Activated CD4-positive, CD25-positive, alpha-beta regulatory T cell (primary cell): ENCODE data around the gene TTC31.

ENCODE experiments used
- DNase-seq, 4 experiments: peaks; one replicate each; lab custom pipeline; 2025; lab: John Stamatoyannopoulos, UW

Gene TTC31

DNA sequence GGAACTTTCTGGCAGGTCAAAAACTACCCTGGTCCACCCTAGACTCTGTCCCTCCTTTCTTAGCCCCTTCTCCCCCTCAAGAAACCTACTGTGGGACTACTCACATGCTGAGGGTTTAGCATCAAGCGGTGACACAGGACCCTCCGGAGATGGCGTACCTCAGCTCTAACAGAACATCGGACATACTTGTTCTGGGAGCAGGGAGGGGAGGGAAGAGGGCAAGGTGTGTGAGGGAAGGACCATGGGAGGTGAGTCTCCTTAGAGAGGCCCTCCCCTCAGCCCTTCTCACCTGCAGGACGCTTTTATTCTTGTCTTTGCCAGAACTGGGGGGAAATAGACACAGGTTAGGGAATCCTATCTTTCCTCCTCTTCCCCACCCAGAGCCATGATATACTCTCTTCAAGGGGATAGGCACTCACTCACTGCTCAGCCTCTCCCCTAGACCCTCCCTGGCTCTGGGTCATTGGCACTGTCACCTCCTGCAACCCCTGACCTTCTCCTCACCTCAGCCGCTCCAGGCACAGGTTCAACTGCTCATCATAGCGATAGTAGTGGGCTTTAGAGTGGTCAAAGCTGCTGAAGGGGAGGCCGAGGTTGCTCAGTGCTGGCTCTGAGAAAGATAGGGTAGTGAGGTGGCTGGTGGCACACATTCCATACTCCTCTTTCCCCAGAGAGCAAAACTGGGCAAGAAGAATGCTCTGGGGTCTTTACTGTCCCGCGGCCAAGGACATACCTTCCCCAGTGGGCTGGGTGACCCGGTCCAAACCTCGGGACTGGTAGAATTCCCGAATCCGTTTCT, 22.8 kb downstream of the TTC31 start:
- no peak for DNase-seq

DNA sequence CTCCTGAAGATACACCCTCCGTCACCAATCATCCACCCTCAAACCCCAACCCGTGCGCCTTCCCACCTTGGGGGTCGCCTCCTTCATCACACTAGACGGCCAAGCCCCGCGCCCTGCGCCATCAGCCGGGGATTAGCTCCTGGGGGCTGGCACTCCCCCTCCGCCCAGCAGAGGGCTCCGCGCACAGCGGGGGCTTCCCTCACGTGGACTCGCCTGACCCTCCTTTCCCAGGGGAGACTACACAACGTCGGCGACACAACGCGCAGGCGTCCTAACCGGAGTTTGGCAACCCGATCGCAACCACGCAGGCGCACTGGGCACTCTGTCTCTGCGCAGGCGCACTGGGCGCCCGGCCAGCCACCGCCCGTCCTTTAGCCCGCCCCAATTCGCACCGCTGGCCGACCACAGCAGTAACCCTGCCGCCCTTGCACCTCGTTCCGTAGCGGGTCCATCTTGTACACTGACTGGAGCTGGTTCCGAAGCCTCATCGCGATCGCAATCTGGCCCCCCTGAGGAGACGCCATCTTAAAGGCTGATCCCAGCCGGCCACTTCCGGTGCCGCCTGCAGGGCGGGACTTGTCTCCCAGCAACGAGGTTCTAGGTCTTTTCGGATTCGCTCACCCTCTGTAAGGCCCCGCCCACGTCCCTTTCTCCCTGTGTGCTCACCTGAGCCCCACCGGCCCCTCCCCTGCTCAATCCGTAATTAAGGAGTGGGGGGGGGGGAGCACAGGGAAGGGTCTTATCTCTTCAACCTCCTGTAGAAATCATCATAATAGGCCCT, 24.5 kb downstream of the TTC31 start, which contains the start of gene PCGF1:
Gene PCGF1, minus strand, starts transcription at position 551 of the 781 bp plus-strand sequence. Its CDS starts 27 bp downstream, at position 524.
- DNase-seq, result peak; percentile 94 to 97 (median 97)

DNA sequence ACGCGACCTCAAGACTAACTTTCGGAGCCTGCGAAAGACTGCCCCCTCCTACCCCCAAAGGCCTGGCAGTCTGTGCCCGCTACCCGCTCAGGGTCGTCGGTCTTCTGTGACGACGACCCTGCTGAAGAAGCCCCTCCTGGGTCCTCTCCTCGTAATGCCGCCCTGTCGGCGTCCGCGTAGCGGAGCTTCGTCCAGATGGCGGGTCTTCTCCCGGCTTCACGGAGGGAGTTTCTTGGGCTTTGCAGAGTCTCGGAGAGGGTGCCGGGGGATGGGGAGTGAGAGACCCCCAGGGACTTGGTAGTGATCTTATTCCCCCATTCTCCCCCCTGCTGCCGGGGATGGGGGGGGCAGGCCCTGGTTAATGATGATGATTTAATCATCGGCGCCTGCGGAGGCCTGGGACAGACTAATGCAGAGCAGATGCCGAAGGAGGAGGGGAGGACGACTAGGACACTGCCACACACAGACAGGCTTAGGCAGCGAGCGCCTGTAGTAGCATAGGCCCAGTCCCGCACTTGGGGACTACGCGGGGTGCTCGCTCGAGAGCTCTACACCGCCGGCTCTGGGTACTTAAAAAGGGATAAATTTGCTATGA, 25.1 kb downstream of the TTC31 start:
- peak in 1 of 4 experiments; percentile 10 for DNase-seq

DNA sequence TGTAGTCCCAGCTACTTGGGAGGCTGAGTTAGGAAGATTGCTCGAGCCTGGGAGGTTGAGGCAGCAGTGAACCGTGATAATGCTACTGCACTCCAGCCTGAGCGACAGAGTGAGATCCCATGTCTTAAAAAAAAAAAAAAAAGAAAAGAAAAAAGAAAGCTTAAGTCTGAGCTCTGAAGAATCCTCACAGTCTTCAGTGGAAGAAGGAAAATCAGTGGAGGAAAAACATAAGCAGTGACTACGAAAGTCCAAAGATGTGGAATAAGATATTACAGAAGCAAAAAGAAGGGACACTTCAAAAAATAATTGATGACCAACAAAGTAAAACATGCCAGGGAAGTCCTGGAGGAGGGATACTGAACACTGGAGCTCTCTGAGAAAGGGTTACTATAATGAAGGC, 27.4 kb downstream of the TTC31 start:
- DNase-seq, result no peak

DNA sequence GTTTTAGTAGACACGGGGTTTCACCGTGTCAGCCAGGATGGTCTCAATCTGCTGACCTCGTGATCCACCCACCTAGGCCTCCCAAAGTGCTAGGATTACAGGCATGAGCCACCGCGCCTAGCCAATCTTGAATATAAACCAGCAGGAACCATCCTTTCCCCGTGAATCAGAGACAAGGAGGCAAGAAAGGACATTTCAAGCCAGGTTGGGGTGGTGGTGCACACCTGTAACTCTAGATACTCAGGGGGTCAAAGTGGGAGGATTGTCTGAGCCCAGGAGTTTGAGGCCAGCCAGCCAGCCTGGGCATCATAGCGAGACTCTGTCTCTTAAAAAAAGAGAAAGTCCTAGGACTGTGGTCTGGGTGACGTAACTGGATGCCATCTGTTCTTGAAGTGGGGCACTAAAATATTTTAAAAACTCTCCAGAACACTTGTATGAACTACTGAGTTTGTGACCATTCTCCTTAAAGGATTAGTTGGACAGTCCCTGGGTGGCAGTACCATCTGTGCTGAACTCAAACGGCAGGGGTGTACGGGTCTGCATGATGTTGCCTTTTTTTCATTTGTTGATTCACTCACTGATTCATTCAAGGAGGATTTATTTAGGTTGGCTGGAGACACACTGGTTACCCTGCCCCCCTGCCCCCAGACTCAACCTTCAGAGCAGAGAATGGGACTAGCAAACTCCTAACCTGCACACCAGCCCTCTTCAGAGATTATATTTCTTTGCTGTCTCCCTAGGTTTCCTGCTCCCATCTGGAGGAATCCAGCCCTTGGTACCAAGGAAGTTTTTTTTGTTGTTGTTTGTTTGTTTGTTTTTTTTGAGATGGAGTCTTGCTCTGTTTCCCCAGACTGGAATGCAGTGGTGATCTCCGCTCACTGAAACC, 28.5 kb downstream of the TTC31 start:
- no peak for DNase-seq

DNA sequence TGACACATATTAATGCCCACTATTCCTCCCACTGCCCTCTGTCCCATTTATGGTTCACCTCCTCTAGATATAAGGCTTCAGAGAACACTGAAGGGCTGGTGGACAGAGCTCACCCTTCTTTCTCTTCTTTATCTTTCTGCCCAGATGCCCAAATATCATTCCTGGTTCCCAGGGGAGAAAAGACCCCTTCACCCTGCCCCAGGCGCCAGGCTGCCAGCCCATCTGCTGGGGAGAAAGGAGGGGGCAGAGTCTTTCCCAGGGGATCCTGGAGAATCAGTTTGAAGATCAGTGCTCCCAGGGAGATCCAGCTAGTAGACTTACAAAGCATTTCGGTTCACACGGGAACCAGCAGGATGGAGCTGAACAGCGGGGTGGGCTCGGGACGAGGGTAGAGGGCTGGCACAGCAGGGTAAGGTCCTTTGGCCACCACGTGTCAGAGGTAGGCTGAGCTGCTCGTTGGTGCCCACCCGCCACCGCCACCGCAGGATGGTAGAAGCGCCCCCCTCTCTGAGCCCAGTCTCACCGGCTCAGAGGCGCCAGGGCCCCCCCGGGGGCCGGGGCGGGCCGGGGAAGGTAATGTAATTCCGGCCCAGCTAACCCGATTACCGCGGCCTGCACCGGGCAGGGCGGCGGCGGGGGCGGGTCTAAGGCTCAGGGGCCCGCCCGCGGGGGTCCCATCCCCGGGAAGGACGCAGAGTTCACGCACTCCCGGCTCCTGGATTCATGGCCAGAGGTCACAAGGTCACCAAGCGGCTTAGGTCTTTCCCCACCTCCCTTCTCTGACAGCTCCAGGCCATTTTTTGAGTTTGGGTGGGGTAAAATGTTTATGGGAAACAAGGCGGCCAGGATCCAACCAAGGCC, 30.1 kb downstream of the TTC31 start:
- no peak for DNase-seq

DNA sequence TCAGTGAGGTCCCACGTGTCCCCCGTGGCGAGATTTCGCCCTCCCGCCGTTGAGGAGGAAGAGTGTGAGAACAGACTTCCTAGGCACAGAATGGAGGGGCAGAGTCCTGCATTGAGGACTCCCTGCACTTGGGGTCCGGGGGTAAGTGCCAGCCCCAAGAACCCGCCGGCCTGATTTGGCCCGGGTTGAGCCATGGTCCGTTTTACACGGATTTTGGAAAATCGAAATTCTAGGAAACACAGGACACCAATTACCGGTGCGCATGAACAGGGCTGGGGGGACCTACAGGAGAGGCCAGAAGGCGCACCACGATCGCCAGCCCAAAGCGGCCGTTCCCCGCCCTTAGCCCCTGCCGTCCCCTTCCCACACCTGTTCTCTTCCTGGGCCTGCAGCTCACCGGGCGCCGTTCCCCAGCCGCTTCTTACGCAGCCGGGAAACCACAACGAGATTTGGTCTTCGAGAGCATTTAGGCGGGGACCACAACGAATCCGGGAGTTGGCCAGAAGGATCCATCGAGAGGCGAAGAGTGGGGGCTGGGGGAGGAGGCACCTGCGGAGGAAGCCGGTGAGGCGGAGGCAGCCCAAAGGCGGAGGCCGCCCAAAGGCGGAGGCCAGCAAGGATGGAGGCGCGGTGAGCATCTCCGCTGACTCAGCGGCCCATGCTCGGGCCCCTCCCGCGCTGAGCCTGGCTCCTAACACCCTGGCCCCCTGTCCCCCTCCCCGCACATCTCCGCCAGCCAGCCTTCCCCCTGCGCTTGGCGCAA, 30.9 kb downstream of the TTC31 start:
- DNase-seq, result no peak

DNA sequence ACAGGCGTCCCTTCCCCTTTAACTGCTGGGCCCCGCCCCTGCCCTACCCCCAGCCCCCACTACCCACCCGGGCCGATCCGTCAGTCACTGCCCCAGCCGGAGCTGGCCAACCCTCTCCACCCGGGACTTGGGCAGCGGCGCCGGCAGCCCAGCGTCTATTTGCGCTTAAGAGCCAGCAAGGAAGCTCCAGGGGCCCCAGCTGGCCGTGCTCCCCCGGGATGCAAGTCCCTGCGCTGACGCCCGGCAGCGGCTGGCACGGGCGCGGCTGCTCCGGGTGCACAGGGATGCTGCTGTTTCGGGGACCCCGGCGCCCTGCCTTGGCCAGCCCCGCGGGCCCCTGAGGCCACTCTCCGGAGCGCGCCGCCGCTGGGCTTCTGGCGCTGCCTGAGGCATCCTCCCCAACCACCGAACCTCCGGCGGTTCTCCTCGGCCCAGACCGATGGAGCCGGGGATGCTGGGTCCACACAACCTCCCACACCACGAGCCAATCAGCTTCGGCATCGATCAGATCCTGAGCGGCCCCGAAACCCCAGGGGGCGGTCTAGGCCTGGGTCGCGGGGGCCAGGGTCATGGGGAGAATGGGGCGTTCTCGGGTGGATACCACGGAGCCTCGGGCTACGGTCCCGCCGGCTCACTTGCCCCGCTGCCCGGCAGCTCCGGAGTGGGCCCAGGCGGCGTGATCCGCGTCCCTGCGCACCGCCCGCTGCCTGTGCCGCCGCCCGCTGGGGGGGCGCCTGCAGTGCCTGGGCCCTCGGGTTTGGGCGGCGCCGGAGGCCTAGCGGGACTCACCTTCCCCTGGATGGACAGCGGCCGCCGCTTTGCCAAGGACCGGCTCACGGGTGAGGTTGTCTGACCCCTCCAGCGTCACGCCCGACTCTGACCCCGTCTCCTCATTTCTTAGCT, 31.7 kb downstream of the TTC31 start, which contains the start of gene TLX2:
Gene TLX2, plus strand, starts transcription at position 83 of the 903 bp plus-strand sequence. Its CDS starts 357 bp downstream, at position 440.
- no peak for DNase-seq

DNA sequence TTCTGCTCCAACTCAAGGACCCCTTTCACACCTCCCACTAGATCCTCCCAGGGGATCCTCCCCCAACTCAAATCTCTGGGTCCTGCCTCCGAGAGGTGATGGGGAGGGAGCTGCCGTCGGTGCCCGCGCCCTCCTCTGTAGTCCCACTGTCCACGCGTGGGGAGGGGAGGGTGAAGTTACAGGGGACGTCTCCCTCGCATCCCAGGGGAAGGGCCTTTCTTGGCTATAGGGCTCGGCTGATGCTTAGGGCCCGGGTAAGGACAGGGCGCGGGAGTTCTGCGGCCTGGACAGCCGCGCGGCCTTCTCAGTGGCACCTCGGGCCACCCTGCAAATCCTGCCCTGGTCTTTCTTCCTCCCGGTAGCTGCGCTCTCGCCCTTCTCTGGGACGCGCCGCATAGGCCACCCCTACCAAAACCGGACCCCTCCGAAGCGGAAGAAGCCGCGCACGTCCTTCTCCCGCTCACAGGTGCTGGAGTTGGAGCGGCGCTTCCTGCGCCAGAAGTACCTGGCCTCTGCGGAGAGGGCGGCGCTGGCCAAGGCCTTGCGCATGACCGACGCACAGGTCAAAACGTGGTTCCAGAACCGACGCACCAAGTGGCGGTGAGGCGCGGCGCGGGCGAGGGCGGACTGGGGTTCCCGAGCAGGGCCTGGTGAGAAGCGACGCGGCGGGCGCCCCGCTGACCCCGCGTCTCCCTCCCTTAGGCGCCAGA, 32.5 kb downstream of the TTC31 start:
- no peak for DNase-seq

DNA sequence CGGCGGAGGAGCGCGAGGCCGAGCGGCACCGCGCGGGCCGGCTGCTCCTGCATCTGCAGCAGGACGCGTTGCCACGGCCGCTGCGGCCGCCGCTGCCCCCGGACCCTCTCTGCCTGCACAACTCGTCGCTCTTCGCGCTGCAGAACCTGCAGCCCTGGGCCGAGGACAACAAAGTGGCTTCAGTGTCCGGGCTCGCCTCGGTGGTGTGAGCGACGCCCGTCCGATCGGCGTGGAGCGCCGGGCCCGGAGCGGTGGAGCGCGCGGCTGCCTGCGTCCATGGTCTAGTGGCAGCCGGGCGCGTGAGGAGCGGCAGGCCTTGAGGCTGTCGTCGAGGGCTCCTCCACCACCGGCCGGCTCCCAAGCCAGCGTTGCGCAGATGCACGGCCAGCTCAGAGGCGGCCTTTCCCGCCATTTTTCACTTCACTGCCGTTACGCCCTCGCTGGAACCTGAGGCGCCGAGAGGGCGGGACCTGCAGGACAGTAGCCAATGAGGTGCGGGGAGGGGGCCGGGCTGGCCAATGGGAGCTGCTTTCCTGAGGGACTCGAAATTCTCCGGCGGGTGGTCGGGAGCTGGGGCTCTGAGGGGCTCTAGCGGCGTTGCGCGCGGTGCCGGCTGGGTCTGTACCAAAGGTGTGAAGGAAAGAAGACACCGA, 33.2 kb downstream of the TTC31 start:
- DNase-seq, result peak; percentile 30 to 62 (median 42)

DNA sequence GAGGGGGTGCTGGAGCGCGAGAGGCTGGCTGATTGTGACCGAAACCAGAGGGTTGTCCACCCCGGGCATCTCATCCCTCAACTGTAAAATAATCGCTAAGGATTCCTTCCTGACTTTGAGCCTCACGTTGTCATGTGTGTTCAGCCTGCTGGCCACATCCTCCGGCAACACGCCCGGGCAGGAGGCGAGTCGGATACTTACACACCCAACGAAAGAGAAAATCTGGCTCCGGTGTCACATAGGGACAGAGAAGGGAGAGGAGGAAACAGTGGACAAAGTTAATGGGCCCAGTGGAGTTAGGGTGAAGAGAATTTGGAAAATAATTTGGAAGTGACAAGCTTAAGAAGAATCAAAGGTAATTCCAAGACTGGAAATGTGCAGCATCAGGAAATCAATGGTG, 33.8 kb downstream of the TTC31 start:
- DNase-seq, result no peak

DNA sequence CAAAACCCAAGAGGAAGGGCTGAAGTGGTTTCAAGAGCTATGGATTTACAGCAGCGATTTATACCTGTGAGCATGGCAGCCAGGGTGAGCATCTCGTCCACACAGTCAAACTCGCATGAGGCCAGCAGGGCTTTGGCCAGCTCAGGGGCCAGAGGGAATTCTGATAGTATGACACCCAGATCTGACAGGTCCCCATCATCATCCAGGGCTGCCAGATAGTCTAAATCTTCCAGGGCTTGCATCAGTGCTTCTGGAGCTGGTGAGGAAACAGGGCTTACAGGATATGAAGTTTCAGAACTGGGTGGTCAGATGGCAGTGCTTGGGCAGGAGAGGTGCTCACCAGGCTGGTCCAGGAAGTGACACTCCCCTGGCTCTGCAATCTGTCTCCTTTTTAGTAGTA, 39.6 kb downstream of the TTC31 start:
- no peak for DNase-seq

DNA sequence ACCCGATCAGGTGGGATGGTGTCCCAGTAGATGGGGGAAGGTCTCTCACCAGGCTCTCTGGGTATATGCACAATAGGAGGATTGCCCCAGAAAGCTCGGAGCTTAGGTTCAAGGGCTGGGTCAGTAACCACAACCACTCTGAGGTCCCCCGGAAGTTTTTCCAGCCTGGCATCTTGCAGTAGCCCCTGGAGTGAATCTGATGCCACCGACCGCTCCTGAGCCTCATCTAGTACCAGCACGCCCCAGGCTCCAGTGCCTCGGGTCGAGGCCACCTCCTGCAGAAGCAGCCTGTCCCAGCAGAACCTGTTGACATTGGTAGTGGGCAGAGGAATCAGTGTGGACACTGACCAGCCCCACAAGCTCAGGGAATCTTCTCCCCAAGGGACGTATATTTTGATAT, 41.1 kb downstream of the TTC31 start:
- DNase-seq, result no peak

DNA sequence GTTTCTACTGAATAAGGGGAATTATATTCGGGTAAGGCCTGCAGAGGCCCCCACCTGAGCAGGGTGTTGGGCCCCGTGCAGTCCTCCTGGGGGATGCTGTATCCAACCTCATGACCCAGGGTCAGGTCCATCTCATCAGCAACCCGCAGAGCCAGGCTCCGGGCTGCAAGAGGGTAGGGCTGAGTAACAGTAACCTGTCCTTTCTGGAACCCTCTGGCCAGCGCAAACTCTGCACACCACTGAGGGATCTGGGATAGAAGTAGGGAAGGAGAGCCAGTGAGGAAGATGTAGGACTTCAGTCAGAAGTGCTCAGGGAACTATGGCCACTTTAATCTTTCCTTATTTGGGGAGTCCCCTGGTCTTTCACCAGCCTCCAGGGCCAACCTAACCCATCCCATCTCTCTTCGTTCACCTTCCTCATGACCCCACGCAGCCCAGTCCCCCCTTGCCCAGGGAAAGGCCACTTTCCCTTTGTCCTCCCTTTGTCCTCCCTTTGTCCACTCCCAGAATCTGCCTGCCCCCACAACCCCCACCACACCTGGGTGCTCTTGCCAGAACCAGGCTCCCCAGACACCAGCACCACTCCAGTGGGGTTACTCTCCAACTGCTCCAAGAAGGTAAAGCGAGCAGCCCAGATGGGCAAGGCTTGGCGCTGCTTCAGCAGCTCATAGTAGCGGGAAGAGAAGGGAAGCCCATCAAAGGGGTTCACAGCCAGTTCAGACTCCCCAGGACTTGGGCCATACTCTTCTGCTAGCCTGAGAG, 42.3 kb downstream of the TTC31 start:
- DNase-seq, result no peak

DNA sequence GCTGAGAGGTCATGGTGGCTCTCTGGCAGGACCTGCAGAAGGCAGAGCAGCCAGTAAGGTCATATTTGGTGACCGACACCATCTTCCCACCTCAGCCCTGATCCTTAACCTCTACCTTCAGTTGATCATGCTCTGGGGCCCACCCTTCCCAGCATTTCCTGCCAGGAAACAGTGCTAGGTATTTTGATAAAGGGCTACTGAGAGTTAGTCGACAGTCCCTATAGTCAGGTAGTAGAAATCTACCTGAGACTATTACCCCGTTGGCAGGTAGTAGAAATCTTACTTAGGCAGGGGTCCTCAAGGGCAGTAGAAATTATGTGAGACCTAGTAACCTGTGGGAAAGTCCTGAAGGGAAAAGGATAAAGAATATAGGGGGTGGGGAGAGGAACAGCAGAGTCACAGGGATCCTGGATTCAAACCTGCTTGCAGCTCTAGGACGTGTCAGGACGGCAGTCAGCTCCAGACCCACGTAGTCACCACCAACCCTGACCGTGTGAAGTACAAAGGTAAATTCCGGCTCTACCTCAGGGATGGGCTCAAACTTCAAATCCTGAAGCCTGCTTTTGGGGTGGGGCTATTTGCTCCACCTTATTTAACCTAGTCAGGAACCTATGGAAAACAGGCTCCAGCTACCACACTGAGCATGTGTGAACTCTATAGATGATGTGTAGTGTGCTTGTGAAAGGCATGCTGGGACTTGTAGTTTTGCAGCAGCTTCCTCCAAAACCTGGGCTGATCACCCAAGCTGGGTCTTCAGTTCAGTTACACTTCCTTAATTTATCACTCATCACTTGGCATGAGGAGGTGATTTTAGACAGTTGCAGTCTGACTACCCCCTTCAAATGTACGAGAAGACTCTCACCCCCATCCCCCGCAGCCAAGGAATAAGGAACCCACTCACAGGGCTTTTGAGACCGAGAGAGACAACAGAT, 43.1 kb downstream of the TTC31 start, which contains the start of gene DQX1:
Gene DQX1, minus strand, starts transcription at position 515 of the 932 bp plus-strand sequence. Its CDS starts 502 bp downstream, at position 13.
- DNase-seq, result no peak
